CD4-positive, alpha-beta T cell treated with Interleukin-15 for 4 hours (primary cell): ENCODE results near the gene DES.

Experiments
- DNase-seq: peaks from one replicate; pipeline ENCODE4 v3.0.0-alpha.2; 2020; ENCODE audit warnings: low spot score

Gene DES

DNA sequence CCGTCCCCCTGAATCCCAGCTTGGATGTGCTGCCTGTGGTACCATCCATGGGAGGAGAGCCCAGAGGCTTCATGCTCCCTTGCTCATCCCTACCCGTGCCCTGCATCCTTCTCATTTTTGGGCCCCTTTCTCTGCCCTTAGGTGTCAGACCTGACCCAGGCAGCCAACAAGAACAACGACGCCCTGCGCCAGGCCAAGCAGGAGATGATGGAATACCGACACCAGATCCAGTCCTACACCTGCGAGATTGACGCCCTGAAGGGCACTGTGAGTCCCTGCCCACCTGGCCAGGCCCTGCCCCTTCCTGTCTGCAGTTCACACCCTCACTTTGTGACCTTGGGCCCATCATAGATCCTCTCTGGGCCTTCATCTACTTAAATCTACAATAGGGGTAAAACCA, 2.5 kb downstream of the DES start:
- DNase-seq = no peak

DNA sequence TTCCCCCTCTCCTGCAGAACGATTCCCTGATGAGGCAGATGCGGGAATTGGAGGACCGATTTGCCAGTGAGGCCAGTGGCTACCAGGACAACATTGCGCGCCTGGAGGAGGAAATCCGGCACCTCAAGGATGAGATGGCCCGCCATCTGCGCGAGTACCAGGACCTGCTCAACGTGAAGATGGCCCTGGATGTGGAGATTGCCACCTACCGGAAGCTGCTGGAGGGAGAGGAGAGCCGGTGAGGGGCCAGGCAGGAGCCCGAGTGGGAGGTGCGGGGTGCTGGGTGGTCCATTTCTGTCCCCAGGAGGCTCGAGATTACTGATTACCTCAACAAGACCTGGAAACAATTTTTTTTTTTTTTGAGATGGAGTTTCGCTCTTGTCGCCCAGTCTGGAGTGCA, 3.1 kb downstream of the DES start:
- DNase-seq = no peak

DNA sequence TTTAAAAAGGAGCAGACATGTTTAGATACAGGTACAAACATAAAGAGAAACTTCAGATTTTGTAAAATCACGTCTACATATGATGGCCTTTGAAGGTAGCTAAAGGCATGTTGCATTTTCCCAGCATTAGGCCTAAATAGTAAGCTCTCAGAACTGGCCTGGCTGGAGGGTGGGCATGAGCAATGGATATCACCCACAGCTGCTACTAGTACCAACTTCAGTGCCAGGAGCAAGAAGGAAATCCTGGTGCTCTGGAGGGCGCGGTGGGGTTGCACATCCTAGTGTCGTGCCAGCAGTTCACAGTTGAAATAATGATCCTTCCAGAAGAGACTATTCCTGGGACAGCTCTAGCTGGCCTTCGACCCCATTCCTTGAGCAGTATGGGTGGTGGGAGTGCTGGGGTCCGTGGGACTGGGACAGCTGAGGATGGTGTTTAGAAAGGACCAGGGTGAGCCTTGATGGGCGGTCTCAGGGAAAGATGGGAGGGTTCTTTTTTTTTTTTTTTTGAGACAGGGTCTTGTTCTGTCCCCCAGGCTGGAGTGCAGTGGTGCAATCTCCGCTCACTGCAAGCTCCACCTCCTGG, 4.9 kb downstream of the DES start:
- DNase-seq = no peak

DNA sequence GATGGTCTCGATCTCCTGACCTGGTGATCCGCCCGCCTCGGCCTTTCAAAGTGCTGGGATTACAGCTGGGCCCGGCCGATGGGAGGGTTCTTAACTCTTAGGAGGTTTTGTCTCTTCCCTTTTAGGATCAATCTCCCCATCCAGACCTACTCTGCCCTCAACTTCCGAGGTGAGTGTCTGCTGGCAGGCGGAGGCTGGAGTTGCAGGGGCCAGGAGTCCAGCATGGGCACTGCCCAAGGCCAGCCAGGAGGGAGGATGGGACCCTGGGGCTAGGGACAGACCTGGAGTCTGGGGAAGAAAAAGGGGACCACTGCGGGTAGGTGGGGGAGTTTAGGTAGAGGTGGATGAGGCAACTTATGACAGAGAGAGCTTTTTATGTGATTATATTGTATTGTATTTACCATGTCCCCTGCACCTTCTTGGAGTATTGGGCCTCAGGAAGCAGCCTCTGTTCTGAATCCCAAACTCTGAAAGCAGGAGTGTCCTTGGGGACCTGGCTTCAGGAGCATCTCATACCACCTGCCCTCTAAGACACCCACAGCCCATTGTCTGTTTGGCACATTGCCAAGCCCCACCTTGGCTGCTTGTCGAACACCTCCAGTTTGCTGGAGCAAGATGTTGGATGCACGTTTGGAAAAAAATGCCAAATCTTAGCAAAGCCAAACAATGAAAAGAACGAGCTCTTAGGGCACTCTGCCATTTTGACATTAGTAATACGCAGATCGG, 5.6 kb downstream of the DES start:
- DNase-seq = no peak

DNA sequence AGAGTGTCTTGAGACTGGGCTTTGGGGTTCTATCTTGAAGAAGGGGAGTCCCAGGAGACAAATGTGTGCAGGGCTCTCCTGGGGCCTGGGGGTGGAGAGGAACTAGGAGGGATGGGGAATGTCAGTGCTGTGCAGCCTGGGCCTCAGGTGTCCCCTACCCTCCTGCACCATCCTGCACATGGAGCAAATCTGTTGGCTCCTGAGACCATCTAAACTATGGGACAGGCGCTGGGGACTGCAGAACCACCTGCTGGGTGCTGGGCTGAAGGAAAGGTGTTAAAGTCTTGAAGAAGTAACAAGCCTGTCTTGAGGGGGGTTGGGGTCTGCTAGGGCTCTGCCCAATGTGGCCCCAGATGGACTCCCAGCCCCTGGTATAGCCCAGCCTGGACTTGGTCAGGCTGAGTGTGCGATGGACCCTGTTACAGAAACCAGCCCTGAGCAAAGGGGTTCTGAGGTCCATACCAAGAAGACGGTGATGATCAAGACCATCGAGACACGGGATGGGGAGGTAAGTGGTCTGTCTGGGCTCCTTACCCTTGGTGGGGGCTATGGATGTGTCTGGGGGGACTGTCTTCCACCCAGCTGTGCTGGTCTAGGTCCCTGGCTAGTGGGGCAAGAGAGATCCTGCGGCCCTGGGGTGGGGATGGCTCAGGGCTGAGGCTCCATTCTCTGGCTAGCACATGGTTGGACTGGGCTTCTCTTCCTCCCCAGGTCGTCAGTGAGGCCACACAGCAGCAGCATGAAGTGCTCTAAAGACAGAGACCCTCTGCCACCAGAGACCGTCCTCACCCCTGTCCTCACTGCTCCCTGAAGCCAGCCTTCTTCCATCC, 7.3 kb downstream of the DES start:
- no peak for DNase-seq

DNA sequence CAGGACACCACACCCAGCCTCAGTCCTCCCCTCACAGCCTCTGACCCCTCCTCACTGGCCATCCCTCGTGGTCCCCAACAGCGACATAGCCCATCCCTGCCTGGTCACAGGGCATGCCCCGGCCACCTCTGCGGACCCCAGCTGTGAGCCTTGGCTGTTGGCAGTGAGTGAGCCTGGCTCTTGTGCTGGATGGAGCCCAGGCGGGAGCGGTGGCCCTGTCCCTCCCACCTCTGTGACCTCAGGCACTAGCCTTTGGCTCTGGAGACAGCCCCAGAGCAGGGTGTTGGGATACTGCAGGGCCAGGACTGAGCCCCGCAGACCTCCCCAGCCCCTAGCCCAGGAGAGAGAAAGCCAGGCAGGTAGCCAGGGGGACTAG, 7.9 kb downstream of the DES start:
- DNase-seq = no peak

DNA sequence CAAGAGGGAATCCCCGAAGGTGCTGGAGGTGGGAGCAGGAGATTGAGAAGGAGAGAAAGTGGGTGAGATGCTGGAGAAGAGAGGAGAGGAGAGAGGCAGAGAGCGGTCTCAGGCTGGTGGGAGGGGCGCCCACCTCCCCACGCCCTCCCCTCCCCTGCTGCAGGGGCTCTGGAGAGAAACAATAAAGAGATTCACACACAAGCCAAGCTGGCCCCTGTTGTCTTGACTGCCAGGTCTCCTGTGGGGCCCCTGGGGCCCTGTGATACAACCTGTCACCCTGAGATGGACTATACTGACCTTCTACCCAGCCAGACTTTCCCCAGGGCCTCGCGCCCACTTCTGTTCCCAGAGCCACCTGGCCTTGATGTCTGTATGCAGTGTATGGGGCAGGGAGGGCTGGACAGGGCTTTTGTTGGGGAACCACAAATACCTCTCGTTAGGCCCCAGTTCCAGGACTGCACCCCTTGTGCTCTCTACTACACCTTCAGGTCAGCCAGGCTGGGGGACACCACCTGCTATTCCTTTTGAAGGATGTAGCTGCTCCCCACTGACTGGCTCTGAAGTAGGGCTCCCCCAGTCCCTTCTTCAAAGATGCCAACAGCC, 8.5 kb downstream of the DES start:
- DNase-seq = no peak

DNA sequence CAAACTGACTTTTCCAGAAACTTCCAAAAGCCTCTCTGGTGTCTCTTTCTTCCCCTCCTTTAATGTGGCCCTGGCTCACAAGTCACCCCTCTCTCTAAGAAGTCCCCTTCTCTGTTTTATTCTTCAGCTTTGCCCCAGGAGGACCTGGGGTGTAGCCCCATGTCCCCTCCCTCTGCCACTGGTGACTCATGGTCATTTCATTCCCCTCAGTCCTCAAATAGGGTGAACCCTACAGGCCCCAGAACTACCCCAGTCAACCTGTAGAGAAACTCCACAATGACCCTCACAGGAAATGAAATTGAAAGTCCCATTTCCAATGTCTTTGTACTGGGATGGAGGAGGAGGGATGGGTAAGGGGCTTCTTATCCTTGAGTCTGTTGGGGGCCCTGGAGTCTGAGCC, 10.3 kb downstream of the DES start:
- no peak for DNase-seq

DNA sequence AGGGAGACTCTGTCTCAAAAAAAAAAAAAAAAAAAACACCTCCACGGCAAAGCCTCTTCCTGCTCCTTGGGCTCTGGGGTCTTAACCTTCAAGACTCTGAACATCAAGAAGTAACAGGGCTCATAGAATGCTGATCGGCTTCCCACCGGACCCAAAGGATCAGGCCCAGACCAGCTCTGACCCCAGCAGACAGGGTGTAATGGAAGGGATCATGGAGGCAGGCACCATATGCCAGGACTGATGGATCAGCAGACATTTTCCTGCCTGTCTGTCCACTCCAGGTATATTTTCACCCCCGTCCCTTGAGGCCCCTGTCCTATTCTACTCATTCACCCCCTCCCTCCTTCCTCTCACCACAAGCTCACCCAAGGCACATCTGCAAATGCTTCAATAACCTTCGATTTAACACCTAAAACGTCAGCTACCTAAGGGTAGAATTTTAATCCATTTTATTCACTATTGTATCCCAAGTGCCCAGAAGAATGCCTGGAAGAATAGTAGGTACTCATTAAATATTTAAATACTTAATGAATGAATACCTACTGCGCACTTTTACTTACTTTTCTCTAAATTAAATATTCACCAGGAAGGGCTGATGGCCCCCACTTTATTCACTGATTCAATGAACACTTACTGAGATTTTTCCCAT, 11.9 kb downstream of the DES start:
- no peak for DNase-seq

DNA sequence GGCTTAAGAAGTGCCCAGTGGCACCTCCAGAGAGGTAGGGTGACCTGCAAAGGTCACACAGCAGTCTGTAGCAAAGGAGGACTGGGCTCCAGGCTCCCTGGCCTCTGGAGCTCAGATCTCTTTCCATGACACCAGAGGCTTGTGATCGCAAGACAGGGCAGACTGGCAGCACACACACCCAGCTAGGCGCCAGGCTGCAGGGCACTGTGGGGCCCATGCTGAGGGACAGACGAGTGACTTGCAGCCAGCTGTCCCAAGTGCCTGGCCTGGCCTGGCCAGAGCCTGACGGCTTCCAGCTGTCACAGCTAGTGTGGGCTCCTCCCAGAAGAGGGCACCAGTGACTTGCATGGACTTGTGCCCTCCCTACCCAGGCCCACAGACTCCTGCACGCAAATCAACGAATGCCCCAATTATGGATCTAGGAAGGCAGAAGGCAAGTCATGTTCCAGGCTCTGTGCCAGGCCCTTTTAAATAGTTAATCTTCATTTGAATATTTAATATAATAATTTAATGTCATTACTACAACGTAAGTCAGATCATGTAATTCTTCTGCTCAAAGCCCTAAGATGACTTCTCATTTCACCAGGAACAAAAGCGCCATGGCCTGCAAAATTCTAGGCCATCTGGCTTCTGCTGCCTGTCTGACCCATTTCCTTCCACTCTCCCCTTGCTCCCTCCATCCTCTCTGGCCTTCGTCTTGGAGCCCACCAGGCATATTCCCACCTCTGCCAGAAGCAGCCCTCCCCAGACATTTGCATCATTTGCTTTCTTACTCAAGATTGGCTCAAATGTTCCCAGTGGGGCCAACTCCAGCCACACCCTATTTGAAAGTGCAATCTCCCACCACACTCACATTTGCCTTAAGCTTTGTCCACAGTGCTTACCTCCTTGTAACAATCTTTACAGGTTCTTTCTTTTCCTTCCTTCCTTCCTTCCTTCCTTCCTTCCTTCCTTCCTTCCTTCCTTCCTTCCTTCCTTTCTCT, 12.7 kb downstream of the DES start:
- DNase-seq = no peak

DNA sequence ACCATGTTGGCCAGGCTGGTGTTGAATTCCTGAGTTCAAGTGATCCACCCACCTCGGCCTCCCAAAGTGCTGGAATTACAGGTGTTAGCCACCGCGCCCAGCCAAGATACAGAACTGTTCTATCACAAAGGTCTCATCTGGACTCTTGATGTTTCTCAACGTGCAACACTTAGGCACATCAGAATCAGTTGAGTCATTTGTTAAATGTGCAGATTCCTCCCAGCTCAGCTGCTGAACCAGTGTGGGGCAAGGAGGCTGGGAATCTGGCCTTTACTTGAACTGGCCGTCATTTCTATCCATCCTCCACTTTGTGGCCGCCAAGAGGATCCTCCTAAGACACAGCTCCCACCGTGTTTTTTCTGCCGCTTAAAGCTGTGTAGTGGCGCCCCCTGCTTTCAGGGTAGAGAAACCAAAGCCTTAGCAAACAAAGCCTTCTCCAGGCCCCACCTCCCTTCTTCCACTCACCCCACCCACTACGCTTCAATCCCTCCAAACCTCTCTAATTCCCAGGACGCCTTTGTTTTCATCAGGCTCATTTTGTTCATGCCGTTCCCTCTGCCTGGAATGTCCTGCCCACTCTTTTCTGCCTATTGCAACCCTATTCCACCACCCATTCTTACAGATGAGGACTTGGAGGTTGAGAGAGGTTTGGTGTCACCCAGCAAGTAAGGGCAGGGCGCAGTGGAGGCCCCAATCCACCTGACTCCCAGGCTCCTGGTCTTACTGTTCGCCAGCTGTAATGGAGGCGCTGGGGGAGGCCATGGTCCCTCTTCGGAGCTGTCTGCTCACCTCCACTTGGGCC, 15.7 kb downstream of the DES start:
- no peak for DNase-seq

DNA sequence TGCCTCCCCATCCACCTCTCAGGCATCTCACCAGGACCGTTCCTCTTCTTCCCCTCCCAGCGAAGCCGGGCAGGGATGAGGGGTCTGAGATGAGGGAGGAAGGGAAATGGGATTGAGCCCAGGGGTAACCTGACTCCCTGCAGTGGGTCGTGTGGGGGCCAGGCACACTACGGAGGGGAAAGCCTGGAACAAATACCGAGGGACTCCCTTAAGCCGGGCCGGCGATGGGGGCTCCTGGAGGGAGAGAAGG, 16.2 kb downstream of the DES start:
- no peak for DNase-seq

DNA sequence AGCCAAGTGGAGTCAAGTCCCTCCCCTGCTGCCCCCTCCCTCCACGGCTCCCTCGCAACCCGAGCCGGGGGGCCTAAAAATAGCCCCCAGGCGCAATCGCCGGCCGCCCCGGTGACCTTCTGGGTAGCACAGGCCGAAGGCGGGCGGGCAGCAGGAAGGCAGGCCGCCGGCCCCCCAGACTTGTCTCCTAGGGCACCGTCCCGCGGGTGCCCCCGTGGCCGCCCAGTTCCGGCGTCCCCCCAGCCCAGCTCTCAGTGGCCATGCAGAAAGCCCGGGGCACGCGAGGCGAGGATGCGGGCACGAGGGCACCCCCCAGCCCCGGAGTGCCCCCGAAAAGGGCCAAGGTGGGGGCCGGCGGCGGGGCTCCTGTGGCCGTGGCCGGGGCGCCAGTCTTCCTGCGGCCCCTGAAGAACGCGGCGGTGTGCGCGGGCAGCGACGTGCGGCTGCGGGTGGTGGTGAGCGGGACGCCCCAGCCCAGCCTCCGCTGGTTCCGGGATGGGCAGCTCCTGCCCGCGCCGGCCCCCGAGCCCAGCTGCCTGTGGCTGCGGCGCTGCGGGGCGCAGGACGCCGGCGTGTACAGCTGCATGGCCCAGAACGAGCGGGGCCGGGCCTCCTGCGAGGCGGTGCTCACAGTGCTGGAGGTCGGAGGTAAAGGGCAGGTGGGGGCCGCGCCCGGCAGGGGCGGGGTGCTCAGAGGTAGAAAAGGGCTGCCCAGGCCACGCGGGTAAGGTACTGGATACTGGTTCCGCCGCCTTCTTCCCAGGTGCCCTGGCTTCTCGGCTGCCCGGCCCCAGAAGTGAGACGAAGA, 16.7 kb downstream of the DES start, which contains the start of gene SPEG:
Gene SPEG (plus strand): TSS at position 126 of the 808 bp plus-strand sequence. CDS start 135 bp downstream, at position 261.
- no peak for DNase-seq

DNA sequence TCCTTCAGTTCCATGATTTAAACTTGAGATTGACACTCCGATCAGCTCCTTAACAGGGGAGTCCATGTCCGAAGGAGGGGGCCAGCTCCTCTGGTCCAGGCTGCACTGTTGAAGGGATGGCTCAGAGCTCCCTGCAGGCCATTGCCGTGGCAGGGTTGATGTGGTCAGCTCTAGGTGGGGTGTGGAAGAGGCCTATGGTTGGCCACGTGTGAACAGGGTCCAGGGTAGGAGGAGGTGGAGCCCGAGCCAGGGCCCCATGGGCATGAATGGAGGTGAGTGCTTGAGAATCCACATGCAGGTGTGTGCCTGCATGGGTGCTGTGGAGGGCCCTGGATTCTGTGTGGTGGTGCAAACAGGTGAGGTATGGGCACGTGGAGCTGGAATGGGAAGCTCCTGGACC, 17.5 kb downstream of the DES start:
- no peak for DNase-seq

DNA sequence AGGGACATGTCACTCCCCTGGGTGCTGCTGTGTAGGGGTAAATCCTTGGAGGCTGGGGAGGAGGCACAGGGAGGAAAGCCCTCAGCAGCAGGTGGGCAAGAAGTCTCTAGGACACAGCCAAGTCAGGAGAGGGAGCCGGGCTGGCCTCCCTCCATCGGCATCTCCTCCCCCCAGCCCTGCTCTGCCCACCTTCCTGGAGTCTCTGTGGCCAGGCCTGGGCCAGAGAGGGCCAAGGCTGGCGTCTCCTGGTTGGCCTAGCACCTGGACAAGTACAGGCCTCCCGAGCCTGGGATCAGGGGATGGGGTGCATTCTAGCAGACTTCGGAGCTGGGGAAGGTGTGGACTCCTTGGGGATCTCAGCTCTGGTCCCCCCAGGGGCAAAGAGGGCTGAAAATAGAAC, 18.3 kb downstream of the DES start:
- no peak for DNase-seq

DNA sequence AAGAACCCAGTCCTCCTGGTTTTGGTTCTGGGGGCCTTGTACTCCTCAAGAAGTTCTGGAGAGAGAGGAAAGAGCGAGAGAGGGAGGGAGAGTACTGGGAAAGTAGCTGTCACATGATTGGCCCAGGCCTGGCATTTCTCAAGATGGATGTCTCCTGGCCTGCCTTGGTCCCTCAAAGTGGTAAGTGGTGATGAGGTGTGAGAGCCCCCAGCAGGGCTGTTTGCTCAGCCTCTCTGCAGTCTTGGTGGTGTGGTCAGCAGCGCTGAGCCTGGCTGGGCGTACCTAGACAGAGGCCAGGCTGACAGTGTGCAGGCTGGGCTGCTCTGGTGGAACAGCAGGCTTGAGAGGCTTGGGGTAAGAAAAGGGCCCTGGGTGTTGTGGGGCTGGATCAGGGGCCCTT, 19.0 kb downstream of the DES start:
- DNase-seq = no peak

DNA sequence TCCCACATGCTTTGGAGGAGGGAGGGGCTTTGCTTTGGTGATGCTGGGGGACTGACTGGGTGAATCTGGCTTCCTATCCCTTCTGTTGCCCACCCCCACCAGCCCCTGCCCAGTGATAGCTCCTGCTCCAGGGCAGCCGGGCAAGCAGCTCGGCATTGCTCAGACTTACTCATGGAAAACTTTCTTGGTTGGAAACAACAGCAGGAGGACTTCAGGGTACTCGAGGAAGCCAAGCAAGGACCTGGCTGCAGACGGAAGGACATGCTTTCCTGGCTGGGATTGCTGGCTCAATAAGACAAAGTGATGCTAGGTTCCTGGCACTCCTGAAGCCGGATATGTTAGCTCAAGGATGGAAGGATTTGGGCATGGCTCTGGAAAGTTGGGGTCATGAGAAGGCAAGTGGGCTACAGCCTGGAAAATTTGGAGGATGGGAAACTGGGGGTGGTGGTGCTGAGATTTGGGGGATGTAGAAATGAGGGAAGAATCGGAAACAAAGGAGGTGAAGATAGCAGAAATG, 19.6 kb downstream of the DES start:
- DNase-seq = no peak

DNA sequence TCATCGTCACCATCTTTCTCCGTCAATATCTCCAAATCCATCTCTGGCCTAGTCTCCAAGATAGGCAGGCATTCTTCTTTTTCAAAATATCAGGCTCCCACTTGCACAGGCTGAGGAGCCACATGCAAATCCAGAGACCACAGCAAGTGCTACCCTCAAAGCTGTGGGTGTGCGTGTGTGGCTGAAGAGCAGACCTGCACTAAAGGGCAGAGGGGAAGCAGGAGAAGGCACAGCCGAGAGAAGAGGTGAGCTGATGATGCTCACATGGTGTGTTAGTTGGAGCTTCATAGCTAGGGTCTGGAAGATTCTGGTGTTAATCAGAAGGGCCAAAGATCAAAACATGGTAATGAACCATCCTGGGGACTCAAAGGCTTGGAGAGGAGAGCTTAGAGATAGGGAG, 20.3 kb downstream of the DES start:
- no peak for DNase-seq

DNA sequence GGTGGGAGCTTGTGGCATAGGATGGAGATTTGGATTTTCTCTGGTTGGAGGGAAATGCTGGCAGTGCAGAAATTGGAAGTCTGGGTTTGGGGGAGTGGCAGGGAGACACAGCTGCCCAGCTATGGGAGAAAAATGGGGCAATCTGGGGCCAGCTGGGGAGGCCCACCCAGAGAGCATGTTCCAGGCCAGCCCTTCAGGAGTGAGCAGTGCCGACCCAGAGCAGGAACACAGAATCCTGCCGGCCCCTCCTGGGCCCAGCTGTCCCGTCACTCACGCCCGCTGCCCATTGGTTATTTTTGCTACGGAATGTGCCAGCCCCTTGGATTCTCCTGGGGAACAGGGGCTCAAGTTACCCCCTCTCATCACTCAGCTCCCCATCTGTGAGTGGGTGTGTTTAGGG, 21.3 kb downstream of the DES start:
- DNase-seq = no peak
